Measurements from ENCODE around the gene NR1I2.

DNA sequence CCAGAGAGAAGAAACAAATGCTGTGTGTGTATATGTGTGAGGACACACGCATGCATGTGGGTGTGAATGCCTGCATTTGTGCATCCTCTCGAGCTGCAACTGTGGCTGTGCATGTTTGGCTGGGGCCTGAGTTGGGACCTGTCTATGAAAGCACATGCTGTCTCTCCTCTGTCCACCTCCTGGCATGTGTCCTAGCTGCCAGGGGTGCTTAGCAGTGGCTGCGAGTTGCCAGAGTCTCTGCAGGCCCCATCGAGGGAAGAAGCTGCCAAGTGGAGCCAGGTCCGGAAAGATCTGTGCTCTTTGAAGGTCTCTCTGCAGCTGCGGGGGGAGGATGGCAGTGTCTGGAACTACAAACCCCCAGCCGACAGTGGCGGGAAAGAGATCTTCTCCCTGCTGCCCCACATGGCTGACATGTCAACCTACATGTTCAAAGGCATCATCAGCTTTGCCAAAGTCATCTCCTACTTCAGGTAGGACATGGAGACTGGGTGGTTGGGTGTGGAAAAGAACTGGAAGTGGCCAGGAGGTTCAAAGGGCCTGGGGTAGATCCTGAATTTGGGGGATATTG lies 30.7 kb downstream of the NR1I2 start:
- no peak for TF ChIP-seq POLR2A (IDR thresholded peaks at IDR 0.05)
- TF ChIP-seq, protein P1, sequence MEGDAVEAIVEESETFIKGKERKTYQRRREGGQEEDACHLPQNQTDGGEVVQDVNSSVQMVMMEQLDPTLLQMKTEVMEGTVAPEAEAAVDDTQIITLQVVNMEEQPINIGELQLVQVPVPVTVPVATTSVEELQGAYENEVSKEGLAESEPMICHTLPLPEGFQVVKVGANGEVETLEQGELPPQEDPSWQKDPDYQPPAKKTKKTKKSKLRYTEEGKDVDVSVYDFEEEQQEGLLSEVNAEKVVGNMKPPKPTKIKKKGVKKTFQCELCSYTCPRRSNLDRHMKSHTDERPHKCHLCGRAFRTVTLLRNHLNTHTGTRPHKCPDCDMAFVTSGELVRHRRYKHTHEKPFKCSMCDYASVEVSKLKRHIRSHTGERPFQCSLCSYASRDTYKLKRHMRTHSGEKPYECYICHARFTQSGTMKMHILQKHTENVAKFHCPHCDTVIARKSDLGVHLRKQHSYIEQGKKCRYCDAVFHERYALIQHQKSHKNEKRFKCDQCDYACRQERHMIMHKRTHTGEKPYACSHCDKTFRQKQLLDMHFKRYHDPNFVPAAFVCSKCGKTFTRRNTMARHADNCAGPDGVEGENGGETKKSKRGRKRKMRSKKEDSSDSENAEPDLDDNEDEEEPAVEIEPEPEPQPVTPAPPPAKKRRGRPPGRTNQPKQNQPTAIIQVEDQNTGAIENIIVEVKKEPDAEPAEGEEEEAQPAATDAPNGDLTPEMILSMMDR (IDR thresholded peaks at IDR 0.05): no peak
